Lower leg skin (tissue), 3 donors: ENCODE results near the gene PDCD1LG2.

Source experiments
- POLR2A ChIP-seq, 2 donors: fragments of 450-650 bp; IDR thresholded peaks; one replicate each; pipeline ENCODE4 v1.6.1; 2016 to 2017; ENCODE audit warnings: antibody characterized with exemption in 2 of 2, mild to moderate bottlenecking in 1 of 2, moderate library complexity in 1 of 2
- TF ChIP-seq, protein P1 (sequence below), 3 donors: fragments of 450-650 bp; IDR thresholded peaks; one replicate each; pipeline ENCODE4 v1.5.1; 2016; ENCODE audit warnings: antibody characterized with exemption in 3 of 3, mild to moderate bottlenecking in 3 of 3, moderate library complexity in 2 of 3

DNA sequence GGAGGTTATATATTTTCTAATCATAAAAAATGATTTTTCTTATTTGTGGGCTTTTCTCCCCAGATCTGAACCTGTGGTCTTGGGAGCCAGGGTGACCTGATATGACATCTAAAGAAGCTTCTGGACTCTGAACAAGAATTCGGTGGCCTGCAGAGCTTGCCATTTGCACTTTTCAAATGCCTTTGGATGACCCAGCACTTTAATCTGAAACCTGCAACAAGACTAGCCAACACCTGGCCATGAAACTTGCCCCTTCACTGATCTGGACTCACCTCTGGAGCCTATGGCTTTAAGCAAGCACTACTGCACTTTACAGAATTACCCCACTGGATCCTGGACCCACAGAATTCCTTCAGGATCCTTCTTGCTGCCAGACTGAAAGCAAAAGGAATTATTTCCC, 59.6 kb downstream of the PDCD1LG2 start:
- TF ChIP-seq, protein P1, sequence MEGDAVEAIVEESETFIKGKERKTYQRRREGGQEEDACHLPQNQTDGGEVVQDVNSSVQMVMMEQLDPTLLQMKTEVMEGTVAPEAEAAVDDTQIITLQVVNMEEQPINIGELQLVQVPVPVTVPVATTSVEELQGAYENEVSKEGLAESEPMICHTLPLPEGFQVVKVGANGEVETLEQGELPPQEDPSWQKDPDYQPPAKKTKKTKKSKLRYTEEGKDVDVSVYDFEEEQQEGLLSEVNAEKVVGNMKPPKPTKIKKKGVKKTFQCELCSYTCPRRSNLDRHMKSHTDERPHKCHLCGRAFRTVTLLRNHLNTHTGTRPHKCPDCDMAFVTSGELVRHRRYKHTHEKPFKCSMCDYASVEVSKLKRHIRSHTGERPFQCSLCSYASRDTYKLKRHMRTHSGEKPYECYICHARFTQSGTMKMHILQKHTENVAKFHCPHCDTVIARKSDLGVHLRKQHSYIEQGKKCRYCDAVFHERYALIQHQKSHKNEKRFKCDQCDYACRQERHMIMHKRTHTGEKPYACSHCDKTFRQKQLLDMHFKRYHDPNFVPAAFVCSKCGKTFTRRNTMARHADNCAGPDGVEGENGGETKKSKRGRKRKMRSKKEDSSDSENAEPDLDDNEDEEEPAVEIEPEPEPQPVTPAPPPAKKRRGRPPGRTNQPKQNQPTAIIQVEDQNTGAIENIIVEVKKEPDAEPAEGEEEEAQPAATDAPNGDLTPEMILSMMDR (IDR thresholded peaks at IDR 0.05) = no peak
- no peak for TF ChIP-seq POLR2A (IDR thresholded peaks at IDR 0.05)
